ENCODE data around the gene MMEL1.
"Not testable (repeated sequence)": the region's sequence is repeated elsewhere in the genome, so short reads cannot be mapped to it uniquely, and the experiment has no call there.

The MMEL1 gene

GRCh38 chr1:2554621-2555387 is 78.0 kb downstream of the MMEL1 start:
- DNase-seq = no peak

DNA sequence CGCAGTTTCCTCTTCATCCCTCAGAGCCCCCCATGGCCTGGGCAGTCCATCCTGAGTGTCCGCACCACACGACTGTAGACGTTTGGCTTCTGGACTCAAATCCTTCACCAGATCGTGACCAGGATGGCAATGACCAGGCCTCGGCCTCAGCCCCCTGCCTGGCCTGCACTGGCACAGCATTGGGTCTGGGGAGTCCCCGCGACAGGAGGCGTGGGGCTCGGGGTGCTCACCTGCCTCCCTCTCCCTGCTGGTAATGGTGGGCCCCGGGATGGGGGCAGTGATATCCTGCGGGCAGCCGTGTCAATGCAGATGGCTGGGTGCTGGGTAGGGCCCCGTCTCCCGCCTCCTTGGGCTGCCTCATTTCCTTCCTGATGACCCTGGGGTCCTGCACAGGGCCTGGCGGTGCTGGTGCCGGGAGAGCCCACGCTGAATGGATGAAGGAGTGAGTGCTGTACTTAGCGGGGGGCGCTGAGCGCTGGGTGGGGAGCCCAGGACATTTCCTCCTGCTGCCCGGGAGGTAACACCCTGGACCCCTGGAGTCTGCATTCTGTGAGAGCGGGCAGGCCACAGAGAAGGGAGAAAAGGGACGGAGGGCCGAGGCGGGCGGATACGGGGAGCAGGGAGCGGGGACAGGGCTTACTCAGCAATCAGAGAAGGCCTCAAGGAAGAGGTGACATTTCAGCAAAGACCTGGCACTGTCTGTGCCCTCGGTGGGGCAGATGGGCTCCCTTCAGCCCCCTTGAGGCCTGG is 78.8 kb downstream of the MMEL1 start:
- DNase-seq = no peak

DNA sequence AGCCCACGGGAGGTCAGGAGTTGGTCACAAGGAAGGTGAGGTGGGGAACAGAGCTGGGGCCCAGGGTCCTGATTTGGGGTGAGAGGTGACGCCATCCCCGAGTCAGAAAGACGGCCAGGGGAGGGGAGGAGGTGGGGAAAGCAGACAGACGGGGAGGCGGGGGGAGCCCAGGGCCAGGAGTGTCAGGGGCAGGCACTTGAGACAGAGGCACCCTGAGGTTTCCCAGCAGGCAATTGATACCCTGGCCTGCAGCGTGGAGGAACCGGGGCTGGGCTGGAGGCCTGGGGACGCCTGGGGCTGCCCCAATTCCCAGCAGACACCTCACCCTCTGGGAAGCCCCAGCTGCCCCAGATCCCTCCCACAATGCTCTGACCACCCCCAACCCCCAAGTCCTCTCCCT is 79.7 kb downstream of the MMEL1 start:
- DNase-seq = not testable (repeated sequence)

DNA sequence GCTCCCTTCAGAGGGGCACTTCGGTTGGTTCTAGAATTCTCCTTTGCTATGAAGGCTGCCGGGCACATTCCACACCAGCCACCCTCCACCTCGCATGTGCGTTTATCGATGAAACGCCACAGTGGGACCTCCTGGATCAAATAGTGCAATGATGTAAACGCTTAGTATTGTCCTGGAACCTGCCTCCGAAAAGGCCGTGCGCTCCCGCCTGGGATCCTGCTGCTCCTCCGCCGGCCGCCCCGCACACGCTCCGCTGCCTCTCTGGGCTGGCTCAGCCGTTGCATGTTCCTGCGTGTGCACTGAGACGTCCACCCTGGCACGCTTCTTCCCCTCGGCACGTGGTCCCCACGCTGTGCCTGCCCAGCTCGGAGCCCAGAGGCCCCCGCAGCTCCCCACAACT is 80.6 kb downstream of the MMEL1 start:
- no peak for DNase-seq

GRCh38 chr1:2551544-2551943 is 81.3 kb downstream of the MMEL1 start:
- DNase-seq = not testable (repeated sequence)

DNA sequence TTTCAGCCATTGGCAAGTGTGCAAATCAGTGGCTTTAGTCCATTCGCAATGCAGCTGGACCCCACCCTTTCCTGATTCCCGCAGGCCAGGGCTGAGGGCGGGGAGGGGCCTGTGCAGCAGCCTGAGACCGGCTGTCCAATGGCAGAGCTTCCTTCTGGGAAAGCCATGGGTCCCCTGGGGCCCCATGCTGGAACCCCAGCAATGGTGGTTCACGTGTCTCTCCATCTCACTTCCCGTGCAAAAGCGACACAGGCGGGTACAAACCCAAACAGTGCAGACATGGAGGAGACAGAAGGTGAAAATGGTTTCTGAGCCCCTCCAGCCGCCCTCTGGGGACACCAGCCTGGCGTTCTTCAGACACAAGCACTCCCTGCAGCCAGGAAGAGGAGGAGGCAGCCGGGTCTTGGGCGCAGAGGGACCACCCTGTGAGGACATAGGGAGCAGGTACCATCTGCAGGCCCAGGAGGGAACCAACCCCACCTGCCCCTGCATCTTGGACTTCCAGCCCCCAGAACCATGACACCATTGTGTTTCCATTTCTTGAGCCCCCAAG is 82.4 kb downstream of the MMEL1 start:
- DNase-seq = not testable (repeated sequence)

GRCh38 chr1:2549367-2550029 is 83.3 kb downstream of the MMEL1 start:
- DNase-seq = not testable (repeated sequence)

- peak; percentile 36 for DNase-seq
These were observed 84.7 kb downstream of the MMEL1 start for GRCh38 chr1:2548068-2548589.

DNA sequence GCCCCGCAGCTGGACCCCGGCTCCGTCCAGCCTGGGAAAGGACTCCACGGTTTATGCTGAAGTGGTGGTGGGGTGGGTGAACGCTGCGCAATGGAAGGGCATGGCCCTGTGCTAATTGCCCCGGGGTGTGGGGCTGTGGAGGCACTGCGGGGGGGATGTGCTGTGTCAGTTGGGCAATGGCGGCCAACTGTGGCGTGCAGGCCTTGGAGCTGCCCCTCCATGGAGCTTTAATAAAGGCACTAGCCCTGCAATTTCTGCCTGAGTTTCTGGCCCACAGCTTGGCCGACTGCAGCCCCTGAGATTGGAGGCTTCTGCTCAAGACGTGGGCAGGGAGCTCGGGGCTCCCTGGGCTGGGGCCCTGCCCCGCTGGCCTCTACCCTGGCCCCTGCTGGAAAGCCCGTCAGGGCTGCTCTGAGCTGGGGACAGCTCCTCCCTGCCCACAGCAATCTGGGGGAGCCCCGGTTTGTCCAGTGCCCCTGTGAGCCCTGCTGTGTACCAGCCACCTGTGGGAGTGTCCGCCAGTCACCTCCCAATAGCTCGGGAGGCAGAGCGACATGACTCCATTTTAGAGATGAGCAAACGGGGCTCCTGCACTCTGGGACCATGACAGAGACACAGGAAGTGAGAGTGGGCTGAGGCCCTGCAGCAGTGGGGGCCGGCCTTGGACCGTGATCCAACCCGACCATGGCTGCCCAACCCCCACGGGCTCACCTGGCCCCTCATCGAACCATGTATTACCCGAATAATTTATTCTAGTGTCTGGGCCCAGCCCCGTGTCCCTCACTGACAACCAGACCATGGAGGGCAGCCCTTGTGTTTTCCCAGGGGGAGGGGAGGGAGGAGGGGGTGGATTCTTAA is 85.4 kb downstream of the MMEL1 start:
- DNase-seq = no peak

GRCh38 chr1:2546515-2547209 is 86.2 kb downstream of the MMEL1 start:
- peak; percentile 61 for DNase-seq

GRCh38 chr1:2545754-2546514 is 86.9 kb downstream of the MMEL1 start:
- peak; percentile 28 for DNase-seq

DNA sequence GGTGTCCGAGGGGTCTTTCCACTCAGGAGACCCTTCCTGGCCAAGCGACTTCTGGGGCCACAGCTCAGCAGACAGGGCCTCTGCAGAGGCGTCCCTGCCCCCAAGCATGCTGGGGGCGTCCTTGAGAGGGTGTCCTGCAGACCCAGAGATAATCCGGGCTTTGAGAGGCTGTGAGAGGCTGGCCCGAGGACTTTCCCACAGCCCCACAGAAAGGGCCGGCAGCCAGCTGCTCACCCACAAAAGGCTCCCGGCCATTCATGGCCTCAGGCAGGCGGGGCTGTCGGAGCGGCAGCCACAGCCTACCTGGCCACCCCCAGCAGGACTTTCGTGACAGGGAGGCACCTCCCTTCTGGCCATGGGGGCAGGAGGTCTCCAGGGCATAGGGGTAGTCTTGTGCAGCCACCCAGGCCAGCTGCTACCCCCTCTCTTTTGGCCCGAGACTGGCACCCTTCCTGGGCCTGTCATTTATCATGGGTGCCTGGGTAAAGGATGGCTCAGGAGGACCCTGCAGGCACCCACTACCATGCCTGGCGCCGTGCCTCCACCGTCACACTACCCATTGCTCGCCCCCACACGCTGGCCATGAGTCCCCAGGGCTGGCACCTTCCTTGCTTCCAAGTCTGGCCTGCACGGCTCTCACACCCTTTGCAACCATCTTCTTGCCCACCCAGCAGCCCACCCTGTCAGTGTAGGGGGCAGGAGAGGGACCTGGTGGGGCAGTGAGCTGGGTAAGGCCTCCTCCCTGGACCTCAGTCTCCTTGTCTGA is 87.8 kb downstream of the MMEL1 start:
- no peak for DNase-seq

- no peak for DNase-seq
These were observed 88.5 kb downstream of the MMEL1 start for GRCh38 chr1:2544093-2544874.

- no peak for DNase-seq
These were observed 89.2 kb downstream of the MMEL1 start for GRCh38 chr1:2543543-2544092.

DNA sequence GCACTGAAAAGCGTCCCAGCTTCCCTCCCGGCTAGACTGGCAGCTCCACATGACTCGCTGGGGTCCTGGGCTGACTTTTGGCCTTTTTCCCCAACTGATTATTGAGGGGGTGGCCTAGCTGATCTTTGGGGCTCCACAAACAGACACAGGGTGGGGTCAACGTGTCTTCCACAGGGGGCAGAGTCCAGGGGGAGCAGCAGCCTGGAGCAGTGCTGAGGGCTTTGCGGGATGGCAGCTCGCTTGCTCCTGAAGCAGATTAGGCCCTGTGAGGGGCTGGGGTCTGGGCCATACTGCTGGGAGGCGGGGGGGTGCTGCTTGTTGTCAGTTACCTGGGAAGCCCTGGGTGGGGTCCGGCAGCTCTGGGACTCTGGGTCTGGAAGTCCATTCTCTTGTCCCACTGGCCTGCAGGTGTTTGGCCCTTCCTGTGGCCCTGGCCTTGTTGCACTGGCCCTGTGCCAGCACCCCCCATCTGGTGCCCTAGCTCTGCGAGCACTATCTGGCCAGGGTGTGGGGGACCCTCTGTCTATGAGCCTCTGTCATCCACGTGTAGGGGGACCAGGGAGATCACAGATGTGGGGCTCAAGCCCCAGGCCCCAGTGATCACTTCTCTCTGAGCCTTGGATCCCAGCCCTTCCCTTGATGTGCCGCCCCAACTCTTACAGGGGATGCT is 90.4 kb downstream of the MMEL1 start:
- DNase-seq = no peak

DNA sequence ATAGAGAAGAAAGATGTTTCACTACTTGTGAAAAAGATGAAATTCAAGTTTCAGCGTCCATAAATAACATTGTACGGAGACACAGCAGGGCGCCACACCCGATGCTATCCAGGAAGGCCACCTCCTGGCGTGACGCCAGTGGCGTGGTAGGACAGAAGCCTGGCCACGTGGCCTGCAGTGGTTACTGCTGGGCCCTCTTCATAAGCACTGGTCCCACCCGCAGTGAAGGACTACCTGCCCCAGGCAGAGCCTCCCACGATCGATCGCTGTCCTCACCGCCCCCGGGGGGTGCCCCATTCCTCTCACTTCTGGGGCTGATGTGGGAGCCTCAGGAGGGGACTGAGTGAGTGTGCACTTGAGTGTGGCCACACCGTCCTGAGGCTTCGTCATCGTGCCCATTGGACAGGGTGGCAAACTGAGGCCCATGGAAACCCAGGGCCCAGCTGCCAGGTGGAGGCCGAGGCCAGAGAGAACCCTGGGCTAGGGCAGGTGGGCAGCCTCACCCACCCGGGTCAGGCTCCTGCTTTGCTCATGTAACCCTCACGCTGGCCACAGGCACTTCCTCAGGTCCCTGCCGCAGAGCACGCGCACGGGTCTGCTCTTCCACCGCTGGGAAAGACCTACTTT is 91.1 kb downstream of the MMEL1 start:
- DNase-seq = no peak

DNA sequence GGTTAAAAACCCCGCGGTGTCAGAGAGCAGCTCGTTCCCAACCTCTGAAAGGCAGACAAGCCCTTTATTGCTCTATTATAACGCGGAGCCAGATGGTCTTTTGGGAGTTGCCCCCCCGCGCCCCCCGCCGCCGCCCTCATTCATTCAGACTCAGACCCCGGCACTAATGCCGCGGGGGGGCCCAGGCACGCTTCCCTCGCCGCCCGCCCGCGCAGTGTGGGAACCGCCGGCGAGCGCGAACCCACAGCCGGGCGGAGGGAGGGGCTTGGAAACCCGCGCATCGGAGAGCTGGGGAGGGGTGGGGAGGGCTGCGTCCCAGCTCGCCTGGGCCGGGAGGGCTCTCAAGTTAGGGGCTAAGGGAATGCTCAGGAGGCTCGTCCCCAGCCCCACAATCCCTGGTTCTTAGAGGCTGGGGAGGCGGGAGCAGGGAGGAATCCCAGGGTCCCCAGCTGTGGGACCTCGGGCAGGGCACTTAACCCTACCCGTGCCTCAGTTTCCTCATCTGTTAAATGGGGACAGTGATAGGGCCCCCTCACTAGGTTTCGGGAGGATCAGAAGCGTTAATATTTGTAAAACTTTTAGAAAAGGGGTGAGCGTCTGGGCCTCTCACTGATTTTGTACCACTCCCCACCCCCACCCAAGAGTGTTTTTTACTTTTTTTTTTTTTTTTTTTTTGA is 91.9 kb downstream of the MMEL1 start:
- no peak for DNase-seq
